ENCODE measurements around the gene DLG2. TPM values are rescaled to one million over a fixed set of nuclear protein-coding genes. Genes with fewer than 3 reads are reported as not detected.

Gene DLG2
- total and polyA plus RNA-seq, 2 of the 4 experiments (the other 2 are of a cell fraction), result 0.31 to 0.36 TPM

GRCh38 chr11:85137597-85137996, 489.5 kb downstream of the DLG2 start:
- ATAC-seq (ENCODE audit: low read depth), result no peak
- Histone ChIP-seq H4K91ac (ENCODE audit: insufficient read depth, low read depth, low read length) (no peak overlapping the region), H3K56ac (ENCODE audit: extremely low read depth, insufficient read depth, low read length) (no peak overlapping the region), H3K4ac (ENCODE audit: low read depth, low read length) (no peak overlapping the region), H3K4me1 (ENCODE audit: control insufficient read depth, insufficient read depth, low read length) (no peaks in the 10 kb centered on the region), H2BK5ac (ENCODE audit: low read depth, low read length, poor library complexity, severe bottlenecking) (no peak overlapping the region), H3K79me1 (ENCODE audit: low read depth in 1 of 2, low read length in 2 of 2) (no peaks in the 10 kb centered on the region), H3K4me2 (ENCODE audit: low read depth, low read length) (no peak overlapping the region), H4K5ac (ENCODE audit: low read depth, low read length) (no peak overlapping the region), H4K20me1 (ENCODE audit: insufficient read depth, low read length) (no peaks in the 10 kb centered on the region), H4K8ac (ENCODE audit: low read depth in 2 of 2, low read length in 2 of 2) (no peak overlapping the region), H3K9me1 (ENCODE audit: insufficient read depth, low read length) (no peaks in the 10 kb centered on the region), H3K27ac (ENCODE audit: insufficient read depth, low read length) (no peak overlapping the region), H3K36me3 (ENCODE audit: control insufficient read depth, insufficient read depth, low read length) (no peaks in the 10 kb centered on the region), H2BK15ac (ENCODE audit: low read depth, low read length) (no peak overlapping the region), H2BK20ac (ENCODE audit: low read depth, low read length) (no peak overlapping the region), H3K27me3 (ENCODE audit: control insufficient read depth, insufficient read depth, low read length) (no peaks in the 10 kb centered on the region), H3K9ac (ENCODE audit: low read depth, low read length) (no peak overlapping the region), H3K4me3 (ENCODE audit: insufficient read depth, low read depth, low read length) (no peak overlapping the region), H3K9me3 (ENCODE audit: control insufficient read depth, insufficient read depth, low read length) (no peaks in the 10 kb centered on the region), H3K18ac (ENCODE audit: low read depth, low read length) (no peak overlapping the region), H2BK120ac (ENCODE audit: low read depth, low read length) (no peak overlapping the region), H3K14ac (replicated peaks; ENCODE audit: low read depth, low read length) (no peak overlapping the region), H3K23ac (ENCODE audit: low read depth, low read length) (no peak overlapping the region), H2AFZ (replicated peaks; ENCODE audit: low read length, poor library complexity) (no peak overlapping the region), H2AK9ac (replicated peaks; ENCODE audit: low read depth, low read length, poor library complexity) (no peak overlapping the region), H2AK5ac (ENCODE audit: low read depth, low read length) (no peak overlapping the region)
- in situ Hi-C loops (cut with MboI; ENCODE audit: low sequenced_read_pairs), result no loop called here
- TF ChIP-seq MAFK (IDR thresholded peaks at IDR 0.05; ENCODE audit: low read depth, low read length) (no peak), CHD1 (IDR thresholded peaks at IDR 0.05; ENCODE audit: low read depth, low read length) (no peak), RFX5 (IDR thresholded peaks at IDR 0.05; ENCODE audit: low read depth, low read length) (no peak), RCOR1 (IDR thresholded peaks at IDR 0.05; ENCODE audit: insufficient replicate concordance, low read length) (no peak), MAZ (IDR thresholded peaks at IDR 0.05; ENCODE audit: borderline replicate concordance, low read depth, low read length) (no peak), SMC3 (IDR thresholded peaks at IDR 0.05; ENCODE audit: low read depth, low read length) (no peak), MXI1 (IDR thresholded peaks at IDR 0.05; ENCODE audit: borderline replicate concordance, low read depth, low read length) (no peak)
- CTCF ChIA-PET, result no interaction called here
- no peak for DNase-seq
- intact Hi-C loops (cut with micrococcal nuclease), result no loop called here
- POLR2A ChIA-PET (ENCODE audit: unreplicated experiment), result no interaction called here
- no TSS peak for BruUV-seq (replicated peaks)
- dilution Hi-C loops (cut with HindIII; ENCODE audit: low sequenced_read_pairs, unreplicated experiment), result no loop called here
- WGBS, 2 experiments (ENCODE audit: extremely low coverage in 2 of 2, insufficient read length in 1 of 2), result no CpG with 5 or more reads among the region's 1 CpG

Measured in IMR-90 (cell line).